Measurements from ENCODE around the gene MAP1S.

The MAP1S gene

GRCh38 chr19:17718947-17719711, at the start of gene MAP1S:
TSS of gene MAP1S (plus strand) at chr19:17719480. CDS start at chr19:17719503, 23 bp downstream.
- DNase-seq = no peak

- DNase-seq = no peak
Observed at GRCh38 chr19:17671906-17672305, 47.4 kb upstream of the MAP1S start.

GRCh38 chr19:17673937-17674799, 45.1 kb upstream of the MAP1S start:
- no peak for DNase-seq

- DNase-seq = no peak
Observed at GRCh38 chr19:17676295-17676694, 43.0 kb upstream of the MAP1S start.

GRCh38 chr19:17677002-17677401, 42.3 kb upstream of the MAP1S start:
- no peak for DNase-seq

GRCh38 chr19:17678836-17679235, 40.4 kb upstream of the MAP1S start:
- no peak for DNase-seq

GRCh38 chr19:17679526-17680229, 39.6 kb upstream of the MAP1S start:
- DNase-seq = no peak

- no peak for DNase-seq
Observed at GRCh38 chr19:17680230-17680722, 39.0 kb upstream of the MAP1S start.

- no peak for DNase-seq
Observed at GRCh38 chr19:17681505-17682125, 37.7 kb upstream of the MAP1S start.

GRCh38 chr19:17682273-17682672, 37.0 kb upstream of the MAP1S start:
- no peak for DNase-seq

GRCh38 chr19:17683078-17683477, 36.2 kb upstream of the MAP1S start:
- DNase-seq = no peak

GRCh38 chr19:17684256-17684655, 35.0 kb upstream of the MAP1S start:
- DNase-seq = no peak

GRCh38 chr19:17685451-17686022, 33.7 kb upstream of the MAP1S start:
- DNase-seq = no peak

GRCh38 chr19:17686023-17686521, 33.2 kb upstream of the MAP1S start:
- no peak for DNase-seq

GRCh38 chr19:17686592-17687024, 32.7 kb upstream of the MAP1S start:
- DNase-seq = no peak

GRCh38 chr19:17687141-17687856, 32.0 kb upstream of the MAP1S start:
- no peak for DNase-seq

GRCh38 chr19:17687857-17688784, 31.2 kb upstream of the MAP1S start, which contains the start of gene UNC13A:
TSS of gene UNC13A (minus strand) at chr19:17688354. CDS start at chr19:17688199, 155 bp downstream.
- peak; percentile 23 for DNase-seq

GRCh38 chr19:17688853-17689595, 30.3 kb upstream of the MAP1S start:
- no peak for DNase-seq

- no peak for DNase-seq
Observed at GRCh38 chr19:17692566-17692965, 26.7 kb upstream of the MAP1S start.
